ENCODE results near the gene PSMA7.
A peak's percentile ranks its signal among the peaks of the same experiment; 100 is the strongest.

The PSMA7 gene

GRCh38 chr20:62156592-62157386 is 13.6 kb upstream of the PSMA7 start:
- TF ChIP-seq, protein P1, sequence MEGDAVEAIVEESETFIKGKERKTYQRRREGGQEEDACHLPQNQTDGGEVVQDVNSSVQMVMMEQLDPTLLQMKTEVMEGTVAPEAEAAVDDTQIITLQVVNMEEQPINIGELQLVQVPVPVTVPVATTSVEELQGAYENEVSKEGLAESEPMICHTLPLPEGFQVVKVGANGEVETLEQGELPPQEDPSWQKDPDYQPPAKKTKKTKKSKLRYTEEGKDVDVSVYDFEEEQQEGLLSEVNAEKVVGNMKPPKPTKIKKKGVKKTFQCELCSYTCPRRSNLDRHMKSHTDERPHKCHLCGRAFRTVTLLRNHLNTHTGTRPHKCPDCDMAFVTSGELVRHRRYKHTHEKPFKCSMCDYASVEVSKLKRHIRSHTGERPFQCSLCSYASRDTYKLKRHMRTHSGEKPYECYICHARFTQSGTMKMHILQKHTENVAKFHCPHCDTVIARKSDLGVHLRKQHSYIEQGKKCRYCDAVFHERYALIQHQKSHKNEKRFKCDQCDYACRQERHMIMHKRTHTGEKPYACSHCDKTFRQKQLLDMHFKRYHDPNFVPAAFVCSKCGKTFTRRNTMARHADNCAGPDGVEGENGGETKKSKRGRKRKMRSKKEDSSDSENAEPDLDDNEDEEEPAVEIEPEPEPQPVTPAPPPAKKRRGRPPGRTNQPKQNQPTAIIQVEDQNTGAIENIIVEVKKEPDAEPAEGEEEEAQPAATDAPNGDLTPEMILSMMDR (IDR thresholded peaks at IDR 0.05; ENCODE audit: borderline replicate concordance, control extremely low read depth, extremely low read depth, insufficient read depth, missing control alignments), result peak; percentile 74
- in situ Hi-C loops (cut with MboI; ENCODE audit: low sequenced_read_pairs, unreplicated experiment), result no loop called here
- peak; percentile 89 for DNase-seq (ENCODE audit: low spot score)

GRCh38 chr20:62156254-62156556 is 13.0 kb upstream of the PSMA7 start:
- TF ChIP-seq, protein P1 (IDR thresholded peaks at IDR 0.05; ENCODE audit: borderline replicate concordance, control extremely low read depth, extremely low read depth, insufficient read depth, missing control alignments), result no peak
- in situ Hi-C loops (cut with MboI; ENCODE audit: low sequenced_read_pairs, unreplicated experiment), result no loop called here
- DNase-seq (ENCODE audit: low spot score), result no peak

GRCh38 chr20:62155428-62156253 is 12.4 kb upstream of the PSMA7 start:
- no peak for DNase-seq (ENCODE audit: low spot score)
- TF ChIP-seq, protein P1 (IDR thresholded peaks at IDR 0.05; ENCODE audit: borderline replicate concordance, control extremely low read depth, extremely low read depth, insufficient read depth, missing control alignments), result no peak
- in situ Hi-C loops (cut with MboI; ENCODE audit: low sequenced_read_pairs, unreplicated experiment), result no loop called here

DNA sequence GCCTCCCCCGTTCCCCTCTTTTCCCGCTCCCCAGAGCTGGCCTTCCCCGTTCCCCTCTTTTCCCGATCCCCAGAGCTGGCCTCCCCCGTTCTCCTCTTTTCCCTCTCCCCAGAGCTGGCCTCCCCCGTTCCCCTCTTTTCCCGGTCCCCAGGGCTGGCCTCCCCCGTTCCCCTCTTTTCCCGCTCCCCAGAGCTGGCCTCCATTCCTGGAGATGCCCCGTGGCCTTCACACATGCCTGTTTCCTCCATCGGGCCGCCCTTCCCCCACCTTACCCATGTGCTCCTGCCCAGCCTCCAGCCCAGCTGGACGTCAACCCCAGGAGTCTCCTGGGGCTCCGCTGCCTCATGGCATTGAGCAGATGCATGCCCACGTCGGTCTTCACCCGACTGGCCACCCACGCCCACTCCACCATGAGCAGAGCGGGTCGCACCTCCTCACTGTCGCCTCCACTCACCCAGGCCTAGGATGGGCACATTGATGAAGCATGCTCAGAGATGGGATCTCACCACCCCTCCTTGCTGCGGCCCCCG is 8.7 kb upstream of the PSMA7 start:
- no peak for DNase-seq (ENCODE audit: low spot score)
- in situ Hi-C loops (cut with MboI; ENCODE audit: low sequenced_read_pairs, unreplicated experiment), result no loop called here
- TF ChIP-seq, protein P1 (IDR thresholded peaks at IDR 0.05; ENCODE audit: borderline replicate concordance, control extremely low read depth, extremely low read depth, insufficient read depth, missing control alignments), result no peak

- no peak for DNase-seq (ENCODE audit: low spot score)
- in situ Hi-C loops (cut with MboI; ENCODE audit: low sequenced_read_pairs, unreplicated experiment), result no loop called here
- TF ChIP-seq, protein P1 (IDR thresholded peaks at IDR 0.05; ENCODE audit: borderline replicate concordance, control extremely low read depth, extremely low read depth, insufficient read depth, missing control alignments), result no peak
Measured at GRCh38 chr20:62151225-62151624, 8.0 kb upstream of the PSMA7 start.

GRCh38 chr20:62150310-62150575 is 7.0 kb upstream of the PSMA7 start:
- TF ChIP-seq, protein P1 (IDR thresholded peaks at IDR 0.05; ENCODE audit: borderline replicate concordance, control extremely low read depth, extremely low read depth, insufficient read depth, missing control alignments), result no peak
- no peak for DNase-seq (ENCODE audit: low spot score)
- in situ Hi-C loops (cut with MboI; ENCODE audit: low sequenced_read_pairs, unreplicated experiment), result no loop called here

Measured in GM13976 (cell line).